Measurements from ENCODE around the gene EXOSC1. TPM values are rescaled to one million over a fixed set of nuclear protein-coding genes. Genes with fewer than 3 reads are reported as not detected.

Gene EXOSC1
- total RNA-seq, 1 experiment from 2014 or later, result 52.6 TPM

DNA sequence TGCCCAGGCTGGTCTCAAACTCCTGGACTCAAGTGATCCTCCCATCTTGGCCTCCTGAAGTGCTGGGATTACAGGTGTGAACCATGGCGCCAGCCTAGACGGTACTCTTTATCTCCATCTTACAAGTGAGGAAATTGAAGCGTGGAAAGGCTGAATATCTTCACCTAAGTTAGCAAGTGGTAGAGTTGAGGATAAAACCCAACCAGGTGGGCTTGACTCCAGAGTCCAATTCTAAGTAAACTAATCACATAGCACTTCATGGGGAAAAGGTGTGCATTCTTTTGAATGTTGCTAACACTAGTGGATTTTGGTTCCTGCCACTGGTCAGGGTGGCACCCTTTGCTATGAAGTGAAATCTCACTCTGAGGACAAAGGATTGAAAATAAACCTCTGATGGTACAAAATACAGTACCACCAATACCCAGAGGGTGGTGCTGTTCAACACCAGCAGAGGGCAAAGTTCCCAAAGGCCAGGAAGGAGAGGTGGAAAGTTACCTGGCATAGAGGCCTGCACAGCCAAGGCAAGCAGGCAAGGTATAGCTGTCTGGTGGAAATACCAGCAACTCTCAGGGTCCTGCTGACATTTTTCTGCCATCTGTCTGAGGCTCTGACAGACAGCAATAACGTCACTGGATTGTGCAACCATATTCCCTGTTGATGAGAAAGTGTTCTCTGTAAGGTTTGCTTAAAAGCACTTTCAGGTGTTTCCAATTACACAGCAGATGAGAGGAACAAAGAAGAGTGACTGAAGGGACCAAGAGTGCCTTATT lies 17.7 kb upstream of the EXOSC1 start:
- in situ Hi-C loops (cut with HindIII; ENCODE audit: low pct_unique_long_range_greater_than_20kb, low sequenced_read_pairs), result no loop called here
- DNase-seq (ENCODE audit: low read depth), result peak; percentile 58

GRCh38 chr10:97462309-97462708 lies 16.5 kb upstream of the EXOSC1 start:
- in situ Hi-C loops (cut with HindIII; ENCODE audit: low pct_unique_long_range_greater_than_20kb, low sequenced_read_pairs), result no loop called here
- no peak for DNase-seq (ENCODE audit: low read depth)

DNA sequence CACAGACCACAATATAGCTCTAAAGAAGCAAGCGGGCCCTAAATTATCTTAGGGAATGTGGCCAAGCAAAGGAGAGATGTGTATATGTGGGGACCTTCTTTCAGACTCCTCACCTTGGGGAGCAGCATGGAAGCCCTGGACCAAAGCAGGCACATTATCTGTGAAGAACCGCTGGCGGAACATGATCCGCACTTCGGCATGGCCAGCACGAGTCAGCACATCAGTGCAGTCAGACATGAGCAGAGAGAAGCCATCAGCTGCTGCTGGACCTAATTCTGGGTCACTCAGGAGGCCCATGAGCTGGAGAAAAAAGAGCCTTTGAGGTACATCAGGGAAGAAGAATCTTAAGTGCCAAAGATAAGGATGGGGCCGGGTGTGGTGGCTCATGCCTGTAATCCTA lies 14.1 kb upstream of the EXOSC1 start:
- in situ Hi-C loops (cut with HindIII; ENCODE audit: low pct_unique_long_range_greater_than_20kb, low sequenced_read_pairs), result no loop called here
- no peak for DNase-seq (ENCODE audit: low read depth)

GRCh38 chr10:97459111-97459510 lies 13.3 kb upstream of the EXOSC1 start:
- DNase-seq (ENCODE audit: low read depth), result no peak
- in situ Hi-C loops (cut with HindIII; ENCODE audit: low pct_unique_long_range_greater_than_20kb, low sequenced_read_pairs), result no loop called here

DNA sequence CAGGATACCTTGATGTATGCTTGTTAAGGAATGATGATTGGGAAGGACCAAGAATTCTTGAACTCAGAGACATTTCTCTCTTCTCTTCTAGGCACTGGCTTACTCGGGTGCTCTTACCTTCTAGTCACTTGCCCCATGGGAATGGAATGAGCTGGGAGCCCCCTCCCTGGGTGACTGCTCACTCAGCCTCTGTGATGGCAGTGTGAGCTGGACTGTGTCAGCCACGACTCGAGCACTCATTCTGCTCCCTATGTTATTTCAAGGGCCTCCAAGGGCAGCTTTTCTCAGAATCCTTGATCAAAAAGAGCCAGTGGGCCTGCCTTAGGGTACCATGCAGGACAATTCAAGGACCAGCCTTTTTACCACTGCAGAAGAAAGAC lies 10.9 kb upstream of the EXOSC1 start:
- no peak for DNase-seq (ENCODE audit: low read depth)
- in situ Hi-C loops (cut with HindIII; ENCODE audit: low pct_unique_long_range_greater_than_20kb, low sequenced_read_pairs), result no loop called here

DNA sequence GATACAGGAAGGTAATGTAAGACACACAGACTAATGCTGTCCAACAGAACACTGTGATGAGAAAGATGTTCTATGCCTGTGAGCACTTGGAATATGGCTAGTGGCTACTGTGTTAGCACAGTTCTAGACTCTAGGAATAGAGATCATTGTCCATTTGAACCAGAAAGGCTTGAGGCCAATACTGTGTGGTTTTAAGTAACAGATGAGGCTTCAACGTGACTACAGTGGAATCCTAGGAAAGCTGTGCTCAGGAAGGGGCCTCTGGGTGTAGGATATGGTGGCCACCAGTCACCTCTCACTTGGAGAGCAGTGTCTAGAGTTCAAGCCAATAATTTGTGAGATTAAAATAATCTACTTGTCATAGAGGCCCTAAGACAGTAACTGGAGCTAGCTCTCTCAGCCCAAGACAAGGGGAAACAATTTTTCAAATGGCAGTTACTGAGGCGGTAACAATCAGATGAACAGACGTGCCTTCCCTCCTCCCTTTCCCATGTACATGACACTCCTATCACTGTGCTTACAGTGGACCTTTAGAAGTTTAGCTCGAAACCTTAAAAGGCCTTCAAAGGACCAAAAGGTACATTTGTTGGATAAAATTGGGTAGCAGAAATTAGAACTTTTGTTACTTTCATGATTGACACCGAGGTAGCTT lies 10.4 kb upstream of the EXOSC1 start:
- in situ Hi-C loops (cut with HindIII; ENCODE audit: low pct_unique_long_range_greater_than_20kb, low sequenced_read_pairs), result no loop called here
- DNase-seq (ENCODE audit: low read depth), result no peak

- DNase-seq (ENCODE audit: low read depth), result no peak
- in situ Hi-C loops (cut with HindIII; ENCODE audit: low pct_unique_long_range_greater_than_20kb, low sequenced_read_pairs), result no loop called here
Observed at GRCh38 chr10:97454330-97455036, 8.7 kb upstream of the EXOSC1 start.

DNA sequence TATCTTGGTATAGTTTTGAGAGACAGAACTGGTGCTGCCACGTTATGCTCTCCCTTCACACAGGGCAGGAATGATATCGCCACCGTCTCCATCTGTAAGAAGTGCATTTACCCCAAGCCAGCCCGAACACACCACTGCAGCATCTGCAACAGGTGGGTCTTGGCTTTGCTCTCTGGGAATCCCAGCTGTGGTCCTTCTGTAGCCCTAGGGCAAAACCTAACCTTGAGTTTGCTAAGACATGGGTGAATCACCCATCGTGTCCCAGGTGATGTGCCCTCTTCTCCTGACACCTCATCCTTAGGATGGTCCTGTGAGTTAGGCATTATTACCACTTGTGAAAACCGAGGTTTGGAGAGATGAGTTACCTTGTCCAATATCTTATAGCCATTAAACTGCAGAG lies 6.5 kb upstream of the EXOSC1 start:
- in situ Hi-C loops (cut with HindIII; ENCODE audit: low pct_unique_long_range_greater_than_20kb, low sequenced_read_pairs), result no loop called here
- no peak for DNase-seq (ENCODE audit: low read depth)

DNA sequence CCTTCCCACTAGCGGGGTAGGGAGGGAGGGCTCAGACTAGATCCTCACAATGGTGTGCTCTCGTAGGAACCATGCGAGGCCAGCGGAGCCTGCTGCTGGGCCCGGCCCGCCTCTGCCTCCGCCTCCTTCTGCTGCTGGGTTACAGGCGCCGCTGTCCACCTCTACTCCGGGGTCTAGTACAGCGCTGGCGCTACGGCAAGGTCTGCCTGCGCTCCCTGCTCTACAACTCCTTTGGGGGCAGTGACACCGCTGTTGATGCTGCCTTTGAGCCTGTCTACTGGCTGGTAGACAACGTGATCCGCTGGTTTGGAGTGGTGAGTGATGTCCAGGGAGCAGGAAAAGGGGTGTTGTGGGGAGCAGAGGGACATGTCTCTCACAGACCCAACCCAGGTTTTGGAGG lies 5.8 kb upstream of the EXOSC1 start:
- DNase-seq (ENCODE audit: low read depth), result no peak
- in situ Hi-C loops (cut with HindIII; ENCODE audit: low pct_unique_long_range_greater_than_20kb, low sequenced_read_pairs), result no loop called here

DNA sequence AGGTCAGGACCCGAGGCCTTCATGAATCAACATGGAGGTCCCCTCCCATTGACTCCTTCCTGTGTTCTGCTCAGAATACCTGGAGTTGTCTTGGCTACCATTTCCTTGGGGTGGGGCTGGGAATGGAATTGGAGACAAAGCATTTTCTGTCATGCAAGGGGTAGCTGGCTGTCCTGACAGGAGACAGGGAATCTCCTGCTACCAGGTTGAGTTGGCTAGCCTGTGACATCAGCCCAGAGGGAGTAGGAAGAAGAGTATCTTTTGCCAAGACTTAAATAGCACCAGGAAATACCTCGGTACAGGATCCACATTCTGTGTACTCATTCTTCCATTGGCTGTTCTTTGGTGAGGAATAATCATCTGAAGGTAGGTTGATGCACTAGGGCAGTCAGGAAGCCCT lies 5.0 kb upstream of the EXOSC1 start:
- in situ Hi-C loops (cut with HindIII; ENCODE audit: low pct_unique_long_range_greater_than_20kb, low sequenced_read_pairs), result no loop called here
- DNase-seq (ENCODE audit: low read depth), result no peak

- in situ Hi-C loops (cut with HindIII; ENCODE audit: low pct_unique_long_range_greater_than_20kb, low sequenced_read_pairs), result no loop called here
Observed at GRCh38 chr10:97445357-97445721, 467 bp downstream of the EXOSC1 start.

GRCh38 chr10:97444212-97444611 lies 1.6 kb downstream of the EXOSC1 start:
- in situ Hi-C loops (cut with HindIII; ENCODE audit: low pct_unique_long_range_greater_than_20kb, low sequenced_read_pairs), result no loop called here
- no peak for DNase-seq (ENCODE audit: low read depth)

More at GRCh38 chr10:97445357-97445721, 467 bp downstream of the EXOSC1 start:
- DNase-seq (ENCODE audit: low read depth), result no peak

GRCh38 chr10:97442277-97442676 lies 3.5 kb downstream of the EXOSC1 start:
- in situ Hi-C loops (cut with HindIII; ENCODE audit: low pct_unique_long_range_greater_than_20kb, low sequenced_read_pairs), result no loop called here
- DNase-seq (ENCODE audit: low read depth), result no peak

GRCh38 chr10:97435211-97435610 lies 10.6 kb downstream of the EXOSC1 start:
- DNase-seq (ENCODE audit: low read depth), result no peak
- in situ Hi-C loops (cut with HindIII; ENCODE audit: low pct_unique_long_range_greater_than_20kb, low sequenced_read_pairs), result no loop called here

DNA sequence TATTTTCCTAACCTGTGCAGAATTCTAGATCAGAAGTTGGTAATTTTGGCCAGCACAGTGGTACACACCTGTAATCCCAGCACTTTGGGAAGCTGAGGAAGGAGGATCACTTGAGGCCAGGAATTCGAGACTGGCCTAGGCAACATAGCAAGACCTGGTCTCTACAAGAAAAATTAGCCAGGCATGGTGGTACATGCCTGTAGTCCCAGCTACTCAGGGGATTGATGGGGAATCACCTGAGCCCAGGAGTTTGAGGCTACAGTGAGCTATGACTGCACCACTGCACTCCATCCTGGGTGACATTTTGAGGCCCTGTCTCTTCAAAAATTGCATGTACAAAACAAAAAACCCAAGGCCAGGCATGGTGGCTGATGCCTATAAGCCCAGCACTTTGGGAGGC lies 11.2 kb downstream of the EXOSC1 start:
- in situ Hi-C loops (cut with HindIII; ENCODE audit: low pct_unique_long_range_greater_than_20kb, low sequenced_read_pairs), result no loop called here
- no peak for DNase-seq (ENCODE audit: low read depth)

GRCh38 chr10:97434055-97434454 lies 11.8 kb downstream of the EXOSC1 start:
- in situ Hi-C loops (cut with HindIII; ENCODE audit: low pct_unique_long_range_greater_than_20kb, low sequenced_read_pairs), result no loop called here
- peak; percentile 33 for DNase-seq (ENCODE audit: low read depth)

- peak; percentile 36 for DNase-seq (ENCODE audit: low read depth)
- in situ Hi-C loops (cut with HindIII; ENCODE audit: low pct_unique_long_range_greater_than_20kb, low sequenced_read_pairs), result no loop called here
Observed at GRCh38 chr10:97428572-97428981, 17.2 kb downstream of the EXOSC1 start.

DNA sequence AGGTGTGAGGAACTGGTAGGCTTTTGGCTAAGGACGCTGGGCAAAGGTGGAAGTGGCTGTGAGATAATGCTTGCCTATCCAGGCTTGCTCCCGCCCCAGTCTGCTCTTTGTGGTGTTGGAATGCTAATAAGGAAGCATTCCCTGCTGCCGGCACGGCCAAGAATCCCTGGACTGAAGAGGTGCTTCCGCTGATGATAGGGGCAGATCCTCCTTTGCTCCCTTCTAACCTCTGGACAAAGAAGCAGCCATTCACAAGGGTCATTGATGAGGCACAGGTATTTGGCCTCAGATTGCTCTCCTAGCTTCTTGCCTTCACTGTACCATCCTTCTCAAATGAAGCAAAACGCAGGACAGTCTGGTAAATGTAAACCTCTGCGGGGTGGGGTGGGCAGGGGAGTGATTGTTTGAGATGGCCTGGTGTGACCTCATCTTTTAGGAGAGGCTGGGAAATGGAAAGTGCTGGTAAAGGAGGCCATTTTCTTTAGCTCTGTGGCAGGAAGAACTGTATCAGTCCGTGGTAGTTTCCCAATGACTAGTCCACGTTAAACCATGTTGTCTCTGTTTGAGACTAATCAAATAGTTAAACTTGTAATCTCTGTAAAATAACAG lies 18.1 kb downstream of the EXOSC1 start:
- in situ Hi-C loops (cut with HindIII; ENCODE audit: low pct_unique_long_range_greater_than_20kb, low sequenced_read_pairs), result no loop called here
- peak; percentile 46 for DNase-seq (ENCODE audit: low read depth)
